Right lobe of liver (tissue), 4 donors: ENCODE measurements around the gene MBLAC1.

Experiments
- POLR2A ChIP-seq: fragments of 450-650 bp; IDR thresholded peaks from one replicate; pipeline ENCODE4 v1.6.1; 2017; ENCODE audit warnings: antibody characterized with exemption, mild to moderate bottlenecking
- TF ChIP-seq, protein P1 (sequence below), 4 donors: fragments of 200-600 bp in 3 of 4; fragments of 450-650 bp in 1 of 4; IDR thresholded peaks; one replicate each; pipeline versions ENCODE4 v1.5.1 to v1.8.0; 2016 to 2022; ENCODE audit warnings: antibody characterized with exemption in 4 of 4, mild to moderate bottlenecking in 2 of 4
- donor health status: DM: no; HTN: no; CAD: no.
- donor health status: DM: no; HTN: no; CAD: no.
- donor health status: DM: no; HTN: yes; CAD: no.

DNA sequence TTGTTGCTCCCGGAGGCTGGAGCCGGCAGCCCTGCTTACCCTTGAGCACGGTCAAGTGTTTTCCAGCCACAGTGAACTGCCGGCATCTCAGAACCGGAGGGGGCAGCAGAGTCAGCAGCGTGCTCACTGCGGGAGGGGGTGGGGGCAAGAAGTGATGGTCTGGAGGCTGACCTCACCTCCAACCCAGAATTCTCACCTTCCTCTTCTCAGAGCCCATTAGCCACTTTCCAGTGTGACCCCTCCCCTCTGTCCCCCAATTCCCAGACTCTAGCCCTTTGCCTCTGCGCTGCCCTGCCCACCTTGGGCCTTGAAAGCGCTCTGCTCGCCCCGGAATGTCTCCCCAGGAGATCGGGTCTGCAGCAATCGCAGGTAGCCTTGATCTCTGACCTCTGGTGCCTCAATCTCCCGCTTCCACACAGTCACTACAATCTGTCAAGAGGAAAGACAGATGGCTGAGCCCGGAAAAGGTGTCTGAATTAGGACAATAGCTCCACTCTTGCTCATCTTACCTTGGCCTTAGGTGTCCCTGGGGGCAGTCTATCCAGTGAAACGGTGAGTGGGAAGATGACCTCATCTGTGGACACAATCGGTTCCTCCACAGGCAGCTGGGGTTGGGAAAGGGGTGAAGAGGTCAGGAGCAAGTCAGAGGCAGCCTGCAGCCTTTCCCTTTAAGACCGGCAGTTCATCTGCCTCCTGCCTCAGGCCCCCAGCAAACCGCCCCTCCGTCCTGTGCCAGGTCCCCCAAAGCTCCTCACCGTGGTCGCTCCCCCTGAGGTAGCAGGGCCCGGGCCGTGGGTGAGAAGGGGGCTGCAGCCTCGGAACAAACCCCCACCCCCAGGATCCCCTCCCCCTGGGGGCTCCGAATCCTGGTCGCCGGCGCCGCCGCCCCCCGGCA, 30.8 kb downstream of the MBLAC1 start:
- TF ChIP-seq, protein P1, sequence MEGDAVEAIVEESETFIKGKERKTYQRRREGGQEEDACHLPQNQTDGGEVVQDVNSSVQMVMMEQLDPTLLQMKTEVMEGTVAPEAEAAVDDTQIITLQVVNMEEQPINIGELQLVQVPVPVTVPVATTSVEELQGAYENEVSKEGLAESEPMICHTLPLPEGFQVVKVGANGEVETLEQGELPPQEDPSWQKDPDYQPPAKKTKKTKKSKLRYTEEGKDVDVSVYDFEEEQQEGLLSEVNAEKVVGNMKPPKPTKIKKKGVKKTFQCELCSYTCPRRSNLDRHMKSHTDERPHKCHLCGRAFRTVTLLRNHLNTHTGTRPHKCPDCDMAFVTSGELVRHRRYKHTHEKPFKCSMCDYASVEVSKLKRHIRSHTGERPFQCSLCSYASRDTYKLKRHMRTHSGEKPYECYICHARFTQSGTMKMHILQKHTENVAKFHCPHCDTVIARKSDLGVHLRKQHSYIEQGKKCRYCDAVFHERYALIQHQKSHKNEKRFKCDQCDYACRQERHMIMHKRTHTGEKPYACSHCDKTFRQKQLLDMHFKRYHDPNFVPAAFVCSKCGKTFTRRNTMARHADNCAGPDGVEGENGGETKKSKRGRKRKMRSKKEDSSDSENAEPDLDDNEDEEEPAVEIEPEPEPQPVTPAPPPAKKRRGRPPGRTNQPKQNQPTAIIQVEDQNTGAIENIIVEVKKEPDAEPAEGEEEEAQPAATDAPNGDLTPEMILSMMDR (IDR thresholded peaks at IDR 0.05) = no peak
- no peak for TF ChIP-seq POLR2A
